GM19351 (cell line): ENCODE results near the gene SPDL1.

Source experiments
- ATAC-seq: cut with Tn5 transposase; IDR thresholded peaks from one replicate; pipeline ENCODE4 v1.9.1; 2021; ENCODE audit warnings: mild to moderate bottlenecking, moderate library complexity; ENCODE audit not compliant: unreplicated experiment

Gene SPDL1

GRCh38 chr5:169583424-169584220 is at the start of gene SPDL1:
Gene SPDL1, plus strand, starts transcription at chr5:169583773. Its CDS starts 4,644 bp downstream, at chr5:169588417.
- peak; percentile 86 for ATAC-seq

- no peak for ATAC-seq
Measured at GRCh38 chr5:169534311-169534880, 49.2 kb upstream of the SPDL1 start.

- no peak for ATAC-seq
Measured at GRCh38 chr5:169534939-169535338, 48.6 kb upstream of the SPDL1 start.

- ATAC-seq: no peak
Measured at GRCh38 chr5:169538944-169539343, 44.6 kb upstream of the SPDL1 start.

GRCh38 chr5:169542811-169543210 is 40.8 kb upstream of the SPDL1 start:
- no peak for ATAC-seq

GRCh38 chr5:169544264-169544950 is 39.2 kb upstream of the SPDL1 start:
- ATAC-seq: no peak

GRCh38 chr5:169545762-169546161 is 37.8 kb upstream of the SPDL1 start:
- ATAC-seq: no peak

- ATAC-seq: no peak
Measured at GRCh38 chr5:169546346-169546745, 37.2 kb upstream of the SPDL1 start.

GRCh38 chr5:169547508-169547907 is 36.1 kb upstream of the SPDL1 start:
- ATAC-seq: no peak

GRCh38 chr5:169548315-169548714 is 35.3 kb upstream of the SPDL1 start:
- no peak for ATAC-seq

- no peak for ATAC-seq
Measured at GRCh38 chr5:169549453-169550100, 34.0 kb upstream of the SPDL1 start.

- no peak for ATAC-seq
Measured at GRCh38 chr5:169550227-169550626, 33.3 kb upstream of the SPDL1 start.

- ATAC-seq: no peak
Measured at GRCh38 chr5:169551146-169551545, 32.4 kb upstream of the SPDL1 start.

GRCh38 chr5:169551696-169552095 is 31.9 kb upstream of the SPDL1 start:
- no peak for ATAC-seq

GRCh38 chr5:169554251-169554650 is 29.3 kb upstream of the SPDL1 start:
- peak; percentile 88 for ATAC-seq

- ATAC-seq: no peak
Measured at GRCh38 chr5:169557838-169558237, 25.7 kb upstream of the SPDL1 start.

GRCh38 chr5:169561893-169562292 is 21.7 kb upstream of the SPDL1 start:
- no peak for ATAC-seq

GRCh38 chr5:169563369-169563768 is 20.2 kb upstream of the SPDL1 start:
- ATAC-seq: no peak

- no peak for ATAC-seq
Measured at GRCh38 chr5:169566202-169566601, 17.4 kb upstream of the SPDL1 start.

GRCh38 chr5:169567079-169567478 is 16.5 kb upstream of the SPDL1 start:
- ATAC-seq: no peak

- ATAC-seq: no peak
Measured at GRCh38 chr5:169569513-169569912, 14.1 kb upstream of the SPDL1 start.
